WTC11 (cell line): Measurements from ENCODE around the gene CYP11A1. TPM values are rescaled to one million over a fixed set of nuclear protein-coding genes. Genes with fewer than 3 reads are reported as not detected.

Experiments
- ATAC-seq: fragments of 200-7000 bp; cut with Tn5 transposase; 2 replicates; pipeline ENCODE4 v1.10.0; 2021; ENCODE audit warnings: mild to moderate bottlenecking, moderate library complexity
- CTCF ChIA-PET: fragments of 300-600 bp; sonication (Branson Sonifier 250); formaldehyde crosslinking; loops from one replicate; lab custom pipeline; 2021; ENCODE audit warnings: antibody characterized with exemption; lab: Charles Lee
- POLR2A ChIA-PET: fragments of 350-600 bp; sonication (Branson Sonifier 250); formaldehyde crosslinking; loops from one replicate; lab custom pipeline; 2021; ENCODE audit warnings: antibody characterized with exemption; lab: Charles Lee
- DNase-seq: peaks from one replicate; pipeline ENCODE4 v3.0.0; 2021; ENCODE audit warnings: low spot score
- H3K27ac Mint-ChIP-seq: 2 replicates; pipeline ENCODE4 v1.8.0; 2021; ENCODE audit warnings: mixed read lengths
- H3K27me3 Mint-ChIP-seq: 2 replicates; pipeline ENCODE4 v1.8.0; 2021; ENCODE audit warnings: low read depth, mild to moderate bottlenecking, moderate library complexity, mixed read lengths
- H3K36me3 Mint-ChIP-seq: 2 replicates; pipeline ENCODE4 v1.8.0; 2021; ENCODE audit warnings: mixed read lengths
- H3K4me1 Mint-ChIP-seq: 2 replicates; pipeline ENCODE4 v1.8.0; 2022; ENCODE audit warnings: mixed read lengths
- H3K4me3 Mint-ChIP-seq: 2 replicates; pipeline ENCODE4 v1.8.0; 2021; ENCODE audit warnings: mild to moderate bottlenecking, moderate library complexity, mixed read lengths
- H3K9me3 Mint-ChIP-seq: 2 replicates; pipeline ENCODE4 v1.8.0; 2021; ENCODE audit warnings: mixed read lengths
- FOXP1 ChIP-seq: sonication (generic); formaldehyde crosslinking; IDR thresholded peaks from 2 replicates; pipeline ENCODE4 v1.8.0; 2022; ENCODE audit warnings: missing genetic modification reagents, mild to moderate bottlenecking, moderate library complexity, borderline replicate concordance
- GRHL2 ChIP-seq: fragments of 250-450 bp; sonication (Bioruptor Pico); IDR thresholded peaks from 2 replicates; pipeline ENCODE4 v1.8.0; 2022; ENCODE audit warnings: mild to moderate bottlenecking, moderate library complexity; ENCODE audit not compliant: insufficient replicate concordance, severe bottlenecking
- GTF2I ChIP-seq: fragments of 250-450 bp; sonication (Bioruptor Pico); conservative IDR thresholded peaks from 2 replicates; pipeline ENCODE4 v1.4.0; 2021; ENCODE audit warnings: mild to moderate bottlenecking
- JUN ChIP-seq: sonication (generic); formaldehyde crosslinking; IDR thresholded peaks from 2 replicates; pipeline ENCODE4 v1.8.0; 2023; ENCODE audit warnings: mild to moderate bottlenecking, missing genetic modification reagents
- MYBL2 ChIP-seq: sonication (generic); formaldehyde crosslinking; IDR thresholded peaks from 2 replicates; pipeline ENCODE4 v1.8.1; 2023; ENCODE audit warnings: mild to moderate bottlenecking, moderate library complexity, missing genetic modification reagents
- NFYB ChIP-seq: sonication (generic); formaldehyde crosslinking; conservative IDR thresholded peaks from 2 replicates; pipeline ENCODE4 v1.8.0; 2022; ENCODE audit warnings: low read depth, missing genetic modification reagents
- NR1H2 ChIP-seq: sonication (generic); formaldehyde crosslinking; IDR thresholded peaks from 2 replicates; pipeline ENCODE4 v1.9.0; 2021; ENCODE audit warnings: mild to moderate bottlenecking, moderate library complexity, missing genetic modification reagents
- TEAD1 ChIP-seq: sonication (generic); formaldehyde crosslinking; IDR thresholded peaks from 2 replicates; pipeline ENCODE4 v1.8.0; 2022; ENCODE audit warnings: mild to moderate bottlenecking, missing genetic modification reagents
- ZBTB21 ChIP-seq: sonication (generic); formaldehyde crosslinking; IDR thresholded peaks from 2 replicates; pipeline ENCODE4 v1.8.1; 2023; ENCODE audit warnings: mild to moderate bottlenecking, missing genetic modification reagents, borderline replicate concordance
- ZNF263 ChIP-seq: sonication (generic); formaldehyde crosslinking; IDR thresholded peaks from 2 replicates; pipeline ENCODE4 v1.8.1; 2022; ENCODE audit warnings: low read depth, mild to moderate bottlenecking, moderate library complexity, missing genetic modification reagents
- ZNF396 ChIP-seq: fragments of 250-450 bp; sonication (Bioruptor Pico); IDR thresholded peaks from 2 replicates; pipeline ENCODE4 v1.8.0; 2021; ENCODE audit warnings: mild to moderate bottlenecking, moderate library complexity, borderline replicate concordance
- total RNA-seq: library from RNA; stranded (reverse); gene quantifications from 3 replicates; pipeline ENCODE4 v1.2.3, GENCODE V29; 2021
- TF ChIP-seq, protein P1 (sequence below): sonication (generic); formaldehyde crosslinking; IDR thresholded peaks from 2 replicates; pipeline ENCODE4 v1.8.0; 2023; ENCODE audit warnings: missing genetic modification reagents, mild to moderate bottlenecking, borderline replicate concordance
- TF ChIP-seq, protein P2 (sequence below): sonication (generic); formaldehyde crosslinking; IDR thresholded peaks from 2 replicates; pipeline ENCODE4 v1.8.1; 2023; ENCODE audit warnings: mild to moderate bottlenecking, missing genetic modification reagents, borderline replicate concordance
- TF ChIP-seq, protein P3 (sequence below): sonication (generic); formaldehyde crosslinking; IDR thresholded peaks from 2 replicates; pipeline ENCODE4 v1.8.1; 2023; ENCODE audit warnings: mild to moderate bottlenecking, missing genetic modification reagents
- TF ChIP-seq, protein P4 (sequence below): sonication (generic); formaldehyde crosslinking; IDR thresholded peaks from 2 replicates; pipeline ENCODE4 v1.8.0; 2022; ENCODE audit warnings: mild to moderate bottlenecking, missing genetic modification reagents
- TF ChIP-seq, protein P5 (sequence below): sonication (generic); formaldehyde crosslinking; IDR thresholded peaks from 2 replicates; pipeline ENCODE4 v1.8.1; 2022; ENCODE audit warnings: low read depth, missing genetic modification reagents, borderline replicate concordance
- TF ChIP-seq, protein P6 (sequence below): sonication (generic); formaldehyde crosslinking; IDR thresholded peaks from 2 replicates; pipeline ENCODE4 v1.8.1; 2022; ENCODE audit warnings: mild to moderate bottlenecking, moderate library complexity, missing genetic modification reagents
- TF ChIP-seq, protein P7 (sequence below): sonication (generic); formaldehyde crosslinking; IDR thresholded peaks from 2 replicates; pipeline ENCODE4 v1.8.1; 2022; ENCODE audit warnings: low read depth, mild to moderate bottlenecking, moderate library complexity, missing genetic modification reagents, borderline replicate concordance
- TF ChIP-seq, protein P8 (sequence below): sonication (generic); formaldehyde crosslinking; IDR thresholded peaks from 2 replicates; pipeline ENCODE4 v1.8.1; 2022; ENCODE audit warnings: mild to moderate bottlenecking, missing genetic modification reagents, moderate library complexity, borderline replicate concordance

The CYP11A1 gene
- total RNA-seq, 1 experiment from 2014 or later, result 3.4 TPM

DNA sequence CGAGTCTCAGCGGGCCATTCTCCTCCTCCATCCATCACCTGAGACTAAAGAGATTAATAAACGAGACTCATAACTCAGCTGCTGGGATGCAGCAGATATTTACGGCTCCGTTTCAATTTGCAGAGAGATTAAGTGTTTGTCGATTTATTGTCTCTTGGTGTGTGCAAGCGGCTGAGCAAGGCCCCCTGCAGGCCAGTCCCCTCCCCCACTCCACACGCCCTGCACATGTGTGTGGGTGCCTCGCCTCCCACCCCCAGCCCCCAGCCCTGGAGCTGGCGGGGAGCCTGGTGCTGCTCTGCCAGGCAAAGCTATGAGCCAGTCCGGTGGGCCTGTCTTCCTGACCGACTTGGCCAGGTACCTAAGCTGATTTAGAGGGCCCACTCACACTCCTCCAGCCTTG, 63.0 kb downstream of the CYP11A1 start:
- peaks cover 93% of the 10 kb centered on the region for H3K4me1 Mint-ChIP-seq
- ATAC-seq (no peak), DNase-seq (no peak)
- POLR2A ChIA-PET, result interaction anchor here (0.6 to 1.5 kb wide), 3 partner anchors 40 to 106 kb away, joined by 3 to 4 read pairs (median 3); no protein-coding TSS in a partner anchor
- no peaks in the 10 kb centered on the region for H3K36me3 Mint-ChIP-seq
- no peaks in the 10 kb centered on the region for H3K9me3 Mint-ChIP-seq
- H3K27me3 Mint-ChIP-seq, result peaks cover 60% of the 10 kb centered on the region
- no peak overlapping the region for H3K27ac Mint-ChIP-seq
- no peak overlapping the region for H3K4me3 Mint-ChIP-seq
- CTCF ChIA-PET, result interaction anchor here (0.6 to 6.2 kb wide), 16 partner anchors 9 to 332 kb away, joined by 3 to 53 read pairs (median 7); partner anchors contain the start of genes ISLR, ISLR2 and STRA6
- no peak for TF ChIP-seq ZNF396 (CRISPR knock-in tag)
- no peak for TF ChIP-seq GTF2I (CRISPR knock-in tag)
- TF ChIP-seq JUN (CRISPR knock-in tag), result no peak
- TF ChIP-seq NFYB, result no peak
- TF ChIP-seq, protein P1, sequence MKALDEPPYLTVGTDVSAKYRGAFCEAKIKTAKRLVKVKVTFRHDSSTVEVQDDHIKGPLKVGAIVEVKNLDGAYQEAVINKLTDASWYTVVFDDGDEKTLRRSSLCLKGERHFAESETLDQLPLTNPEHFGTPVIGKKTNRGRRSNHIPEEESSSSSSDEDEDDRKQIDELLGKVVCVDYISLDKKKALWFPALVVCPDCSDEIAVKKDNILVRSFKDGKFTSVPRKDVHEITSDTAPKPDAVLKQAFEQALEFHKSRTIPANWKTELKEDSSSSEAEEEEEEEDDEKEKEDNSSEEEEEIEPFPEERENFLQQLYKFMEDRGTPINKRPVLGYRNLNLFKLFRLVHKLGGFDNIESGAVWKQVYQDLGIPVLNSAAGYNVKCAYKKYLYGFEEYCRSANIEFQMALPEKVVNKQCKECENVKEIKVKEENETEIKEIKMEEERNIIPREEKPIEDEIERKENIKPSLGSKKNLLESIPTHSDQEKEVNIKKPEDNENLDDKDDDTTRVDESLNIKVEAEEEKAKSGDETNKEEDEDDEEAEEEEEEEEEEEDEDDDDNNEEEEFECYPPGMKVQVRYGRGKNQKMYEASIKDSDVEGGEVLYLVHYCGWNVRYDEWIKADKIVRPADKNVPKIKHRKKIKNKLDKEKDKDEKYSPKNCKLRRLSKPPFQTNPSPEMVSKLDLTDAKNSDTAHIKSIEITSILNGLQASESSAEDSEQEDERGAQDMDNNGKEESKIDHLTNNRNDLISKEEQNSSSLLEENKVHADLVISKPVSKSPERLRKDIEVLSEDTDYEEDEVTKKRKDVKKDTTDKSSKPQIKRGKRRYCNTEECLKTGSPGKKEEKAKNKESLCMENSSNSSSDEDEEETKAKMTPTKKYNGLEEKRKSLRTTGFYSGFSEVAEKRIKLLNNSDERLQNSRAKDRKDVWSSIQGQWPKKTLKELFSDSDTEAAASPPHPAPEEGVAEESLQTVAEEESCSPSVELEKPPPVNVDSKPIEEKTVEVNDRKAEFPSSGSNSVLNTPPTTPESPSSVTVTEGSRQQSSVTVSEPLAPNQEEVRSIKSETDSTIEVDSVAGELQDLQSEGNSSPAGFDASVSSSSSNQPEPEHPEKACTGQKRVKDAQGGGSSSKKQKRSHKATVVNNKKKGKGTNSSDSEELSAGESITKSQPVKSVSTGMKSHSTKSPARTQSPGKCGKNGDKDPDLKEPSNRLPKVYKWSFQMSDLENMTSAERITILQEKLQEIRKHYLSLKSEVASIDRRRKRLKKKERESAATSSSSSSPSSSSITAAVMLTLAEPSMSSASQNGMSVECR (CRISPR knock-in tag), result no peak
- TF ChIP-seq, protein P2, sequence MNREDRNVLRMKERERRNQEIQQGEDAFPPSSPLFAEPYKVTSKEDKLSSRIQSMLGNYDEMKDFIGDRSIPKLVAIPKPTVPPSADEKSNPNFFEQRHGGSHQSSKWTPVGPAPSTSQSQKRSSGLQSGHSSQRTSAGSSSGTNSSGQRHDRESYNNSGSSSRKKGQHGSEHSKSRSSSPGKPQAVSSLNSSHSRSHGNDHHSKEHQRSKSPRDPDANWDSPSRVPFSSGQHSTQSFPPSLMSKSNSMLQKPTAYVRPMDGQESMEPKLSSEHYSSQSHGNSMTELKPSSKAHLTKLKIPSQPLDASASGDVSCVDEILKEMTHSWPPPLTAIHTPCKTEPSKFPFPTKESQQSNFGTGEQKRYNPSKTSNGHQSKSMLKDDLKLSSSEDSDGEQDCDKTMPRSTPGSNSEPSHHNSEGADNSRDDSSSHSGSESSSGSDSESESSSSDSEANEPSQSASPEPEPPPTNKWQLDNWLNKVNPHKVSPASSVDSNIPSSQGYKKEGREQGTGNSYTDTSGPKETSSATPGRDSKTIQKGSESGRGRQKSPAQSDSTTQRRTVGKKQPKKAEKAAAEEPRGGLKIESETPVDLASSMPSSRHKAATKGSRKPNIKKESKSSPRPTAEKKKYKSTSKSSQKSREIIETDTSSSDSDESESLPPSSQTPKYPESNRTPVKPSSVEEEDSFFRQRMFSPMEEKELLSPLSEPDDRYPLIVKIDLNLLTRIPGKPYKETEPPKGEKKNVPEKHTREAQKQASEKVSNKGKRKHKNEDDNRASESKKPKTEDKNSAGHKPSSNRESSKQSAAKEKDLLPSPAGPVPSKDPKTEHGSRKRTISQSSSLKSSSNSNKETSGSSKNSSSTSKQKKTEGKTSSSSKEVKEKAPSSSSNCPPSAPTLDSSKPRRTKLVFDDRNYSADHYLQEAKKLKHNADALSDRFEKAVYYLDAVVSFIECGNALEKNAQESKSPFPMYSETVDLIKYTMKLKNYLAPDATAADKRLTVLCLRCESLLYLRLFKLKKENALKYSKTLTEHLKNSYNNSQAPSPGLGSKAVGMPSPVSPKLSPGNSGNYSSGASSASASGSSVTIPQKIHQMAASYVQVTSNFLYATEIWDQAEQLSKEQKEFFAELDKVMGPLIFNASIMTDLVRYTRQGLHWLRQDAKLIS, result no peak
- TF ChIP-seq TEAD1, result no peak
- TF ChIP-seq, protein P3, sequence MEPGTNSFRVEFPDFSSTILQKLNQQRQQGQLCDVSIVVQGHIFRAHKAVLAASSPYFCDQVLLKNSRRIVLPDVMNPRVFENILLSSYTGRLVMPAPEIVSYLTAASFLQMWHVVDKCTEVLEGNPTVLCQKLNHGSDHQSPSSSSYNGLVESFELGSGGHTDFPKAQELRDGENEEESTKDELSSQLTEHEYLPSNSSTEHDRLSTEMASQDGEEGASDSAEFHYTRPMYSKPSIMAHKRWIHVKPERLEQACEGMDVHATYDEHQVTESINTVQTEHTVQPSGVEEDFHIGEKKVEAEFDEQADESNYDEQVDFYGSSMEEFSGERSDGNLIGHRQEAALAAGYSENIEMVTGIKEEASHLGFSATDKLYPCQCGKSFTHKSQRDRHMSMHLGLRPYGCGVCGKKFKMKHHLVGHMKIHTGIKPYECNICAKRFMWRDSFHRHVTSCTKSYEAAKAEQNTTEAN (CRISPR knock-in tag), result no peak
- TF ChIP-seq, protein P4, sequence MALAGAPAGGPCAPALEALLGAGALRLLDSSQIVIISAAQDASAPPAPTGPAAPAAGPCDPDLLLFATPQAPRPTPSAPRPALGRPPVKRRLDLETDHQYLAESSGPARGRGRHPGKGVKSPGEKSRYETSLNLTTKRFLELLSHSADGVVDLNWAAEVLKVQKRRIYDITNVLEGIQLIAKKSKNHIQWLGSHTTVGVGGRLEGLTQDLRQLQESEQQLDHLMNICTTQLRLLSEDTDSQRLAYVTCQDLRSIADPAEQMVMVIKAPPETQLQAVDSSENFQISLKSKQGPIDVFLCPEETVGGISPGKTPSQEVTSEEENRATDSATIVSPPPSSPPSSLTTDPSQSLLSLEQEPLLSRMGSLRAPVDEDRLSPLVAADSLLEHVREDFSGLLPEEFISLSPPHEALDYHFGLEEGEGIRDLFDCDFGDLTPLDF, result no peak
- TF ChIP-seq, protein P5, sequence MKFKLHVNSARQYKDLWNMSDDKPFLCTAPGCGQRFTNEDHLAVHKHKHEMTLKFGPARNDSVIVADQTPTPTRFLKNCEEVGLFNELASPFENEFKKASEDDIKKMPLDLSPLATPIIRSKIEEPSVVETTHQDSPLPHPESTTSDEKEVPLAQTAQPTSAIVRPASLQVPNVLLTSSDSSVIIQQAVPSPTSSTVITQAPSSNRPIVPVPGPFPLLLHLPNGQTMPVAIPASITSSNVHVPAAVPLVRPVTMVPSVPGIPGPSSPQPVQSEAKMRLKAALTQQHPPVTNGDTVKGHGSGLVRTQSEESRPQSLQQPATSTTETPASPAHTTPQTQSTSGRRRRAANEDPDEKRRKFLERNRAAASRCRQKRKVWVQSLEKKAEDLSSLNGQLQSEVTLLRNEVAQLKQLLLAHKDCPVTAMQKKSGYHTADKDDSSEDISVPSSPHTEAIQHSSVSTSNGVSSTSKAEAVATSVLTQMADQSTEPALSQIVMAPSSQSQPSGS (CRISPR knock-in tag), result no peak
- no peak for TF ChIP-seq MYBL2 (CRISPR knock-in tag)
- no peak for TF ChIP-seq ZBTB21 (CRISPR knock-in tag)
- no peak for TF ChIP-seq ZNF263
- no peak for TF ChIP-seq GRHL2
- TF ChIP-seq, protein P6, sequence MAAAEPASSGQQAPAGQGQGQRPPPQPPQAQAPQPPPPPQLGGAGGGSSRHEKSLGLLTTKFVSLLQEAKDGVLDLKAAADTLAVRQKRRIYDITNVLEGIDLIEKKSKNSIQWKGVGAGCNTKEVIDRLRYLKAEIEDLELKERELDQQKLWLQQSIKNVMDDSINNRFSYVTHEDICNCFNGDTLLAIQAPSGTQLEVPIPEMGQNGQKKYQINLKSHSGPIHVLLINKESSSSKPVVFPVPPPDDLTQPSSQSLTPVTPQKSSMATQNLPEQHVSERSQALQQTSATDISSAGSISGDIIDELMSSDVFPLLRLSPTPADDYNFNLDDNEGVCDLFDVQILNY, result no peak
- no peak for TF ChIP-seq FOXP1 (CRISPR knock-in tag)
- TF ChIP-seq, protein P7, sequence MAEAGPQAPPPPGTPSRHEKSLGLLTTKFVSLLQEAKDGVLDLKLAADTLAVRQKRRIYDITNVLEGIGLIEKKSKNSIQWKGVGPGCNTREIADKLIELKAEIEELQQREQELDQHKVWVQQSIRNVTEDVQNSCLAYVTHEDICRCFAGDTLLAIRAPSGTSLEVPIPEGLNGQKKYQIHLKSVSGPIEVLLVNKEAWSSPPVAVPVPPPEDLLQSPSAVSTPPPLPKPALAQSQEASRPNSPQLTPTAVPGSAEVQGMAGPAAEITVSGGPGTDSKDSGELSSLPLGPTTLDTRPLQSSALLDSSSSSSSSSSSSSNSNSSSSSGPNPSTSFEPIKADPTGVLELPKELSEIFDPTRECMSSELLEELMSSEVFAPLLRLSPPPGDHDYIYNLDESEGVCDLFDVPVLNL, result no peak
- no peak for TF ChIP-seq NR1H2 (CRISPR knock-in tag)
- TF ChIP-seq, protein P8, sequence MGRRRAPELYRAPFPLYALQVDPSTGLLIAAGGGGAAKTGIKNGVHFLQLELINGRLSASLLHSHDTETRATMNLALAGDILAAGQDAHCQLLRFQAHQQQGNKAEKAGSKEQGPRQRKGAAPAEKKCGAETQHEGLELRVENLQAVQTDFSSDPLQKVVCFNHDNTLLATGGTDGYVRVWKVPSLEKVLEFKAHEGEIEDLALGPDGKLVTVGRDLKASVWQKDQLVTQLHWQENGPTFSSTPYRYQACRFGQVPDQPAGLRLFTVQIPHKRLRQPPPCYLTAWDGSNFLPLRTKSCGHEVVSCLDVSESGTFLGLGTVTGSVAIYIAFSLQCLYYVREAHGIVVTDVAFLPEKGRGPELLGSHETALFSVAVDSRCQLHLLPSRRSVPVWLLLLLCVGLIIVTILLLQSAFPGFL (CRISPR knock-in tag), result no peak
